HFF-Myc (cell line): ENCODE results near the gene WNK2.
"Not testable (repeated sequence)": the region's sequence is repeated elsewhere in the genome, so short reads cannot be mapped to it uniquely, and the experiment has no call there.

Experiments used
- DNase-seq: peaks from one replicate; pipeline ENCODE4 v3.0.0-alpha.2; 2011; ENCODE audit warnings: low read depth; ENCODE audit errors: extremely low read depth
- H3K4me3 ChIP-seq: replicated peaks from 2 replicates; pipeline ENCODE4 v1.5.1; 2011; ENCODE audit warnings: low read depth, mild to moderate bottlenecking, control low read depth, low read length
- CTCF ChIP-seq: IDR thresholded peaks from 2 replicates; pipeline ENCODE4 v1.5.1; 2012; ENCODE audit warnings: mild to moderate bottlenecking, low read depth, low read length, control low read depth; ENCODE audit errors: missing control alignments

Gene WNK2

GRCh38 chr9:93354451-93354850, 170.5 kb downstream of the WNK2 start:
- DNase-seq = no peak
- TF ChIP-seq CTCF = no peak
- no peak overlapping the region for H3K4me3 ChIP-seq

- no peak for DNase-seq
- no peak overlapping the region for H3K4me3 ChIP-seq
- TF ChIP-seq CTCF = no peak
Observed at GRCh38 chr9:93355827-93356226, 171.9 kb downstream of the WNK2 start.

- H3K4me3 ChIP-seq = no peak overlapping the region
- no peak for DNase-seq
- TF ChIP-seq CTCF = no peak
Observed at GRCh38 chr9:93357649-93358048, 173.7 kb downstream of the WNK2 start.

- not testable (repeated sequence) for H3K4me3 ChIP-seq, DNase-seq
Observed at GRCh38 chr9:93359907-93360306, 176.0 kb downstream of the WNK2 start.

- no peak for DNase-seq
- TF ChIP-seq CTCF = no peak
- H3K4me3 ChIP-seq = no peak overlapping the region
Observed at GRCh38 chr9:93361995-93362394, 178.1 kb downstream of the WNK2 start.

- H3K4me3 ChIP-seq = no peak overlapping the region
- DNase-seq = no peak
- no peak for TF ChIP-seq CTCF
Observed at GRCh38 chr9:93364734-93365426, 180.9 kb downstream of the WNK2 start.

GRCh38 chr9:93365427-93366118, 181.6 kb downstream of the WNK2 start:
- DNase-seq = no peak
- TF ChIP-seq CTCF = no peak
- H3K4me3 ChIP-seq = no peak overlapping the region
